ENCODE results near the gene GOLGA6L22. TPM values are rescaled to one million over a fixed set of nuclear protein-coding genes. Genes with fewer than 3 reads are reported as not detected.
"Not testable (repeated sequence)": the region's sequence is repeated elsewhere in the genome, so short reads cannot be mapped to it uniquely, and the experiment has no call there.

Gene GOLGA6L22, protein sequence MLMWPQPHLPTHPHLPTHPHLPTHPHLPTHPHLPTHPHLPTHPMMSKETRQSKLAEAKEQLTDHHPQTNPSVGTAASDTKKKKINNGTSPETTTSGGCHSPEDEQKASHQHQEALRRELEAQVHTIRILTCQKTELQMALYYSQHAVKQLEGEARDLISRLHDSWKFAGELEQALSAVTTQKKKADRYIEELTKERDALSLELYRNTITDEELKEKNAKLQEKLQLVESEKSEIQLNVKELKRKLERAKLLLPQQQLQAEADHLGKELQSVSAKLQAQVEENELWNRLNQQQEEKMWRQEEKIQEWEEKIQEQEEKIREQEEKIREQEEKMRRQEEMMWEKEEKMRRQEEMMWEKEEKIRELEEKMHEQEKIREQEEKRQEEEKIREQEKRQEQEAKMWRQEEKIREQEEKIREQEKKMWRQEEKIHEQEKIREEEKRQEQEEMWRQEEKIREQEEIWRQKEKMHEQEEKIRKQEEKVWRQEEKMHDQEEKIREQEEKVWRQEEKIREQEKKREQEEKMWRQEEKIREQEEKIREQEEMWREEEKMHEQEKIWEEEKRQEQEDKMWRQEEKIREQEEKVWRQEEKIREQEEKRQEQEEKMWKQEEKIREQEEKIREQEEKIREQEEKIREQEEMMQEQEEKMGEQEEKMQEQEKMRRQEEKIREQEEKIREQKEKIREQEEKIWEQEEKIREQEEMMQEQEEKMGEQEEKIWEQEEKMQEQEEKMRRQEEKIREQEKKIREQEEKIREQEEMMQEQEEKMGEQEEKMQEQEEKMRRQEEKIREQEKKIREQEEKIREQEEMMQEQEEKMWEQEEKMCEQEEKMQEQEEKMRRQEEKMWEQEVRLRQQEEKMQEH
- total RNA-seq: not detected
- long read RNA-seq: 0 reads

DNA sequence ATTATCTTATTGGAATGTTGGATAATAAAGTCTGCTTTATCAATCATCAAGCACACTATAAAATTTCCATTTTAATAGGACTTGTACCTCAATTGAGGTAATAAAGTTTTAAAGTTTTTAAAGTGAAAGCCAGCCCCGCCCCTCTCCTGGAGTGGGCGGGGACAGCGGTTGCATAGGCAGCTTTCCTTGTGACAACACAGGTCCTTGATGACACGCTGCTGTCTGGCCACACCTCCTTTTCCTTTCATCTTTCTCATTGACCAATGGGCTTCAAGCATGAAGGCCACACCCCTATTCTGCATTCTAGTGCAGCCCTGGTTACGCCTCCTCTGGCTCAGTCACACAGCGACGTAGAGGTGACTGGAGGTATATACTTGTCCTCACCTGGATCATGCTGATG is at the start of gene GOLGA6L22:
TSS of gene GOLGA6L22 (plus strand) at position 301 of the 400 bp plus-strand sequence. CDS start at position 392, 91 bp downstream.
- DNase-seq; intact Hi-C loops (cut with micrococcal nuclease); ATAC-seq: not testable (repeated sequence)

DNA sequence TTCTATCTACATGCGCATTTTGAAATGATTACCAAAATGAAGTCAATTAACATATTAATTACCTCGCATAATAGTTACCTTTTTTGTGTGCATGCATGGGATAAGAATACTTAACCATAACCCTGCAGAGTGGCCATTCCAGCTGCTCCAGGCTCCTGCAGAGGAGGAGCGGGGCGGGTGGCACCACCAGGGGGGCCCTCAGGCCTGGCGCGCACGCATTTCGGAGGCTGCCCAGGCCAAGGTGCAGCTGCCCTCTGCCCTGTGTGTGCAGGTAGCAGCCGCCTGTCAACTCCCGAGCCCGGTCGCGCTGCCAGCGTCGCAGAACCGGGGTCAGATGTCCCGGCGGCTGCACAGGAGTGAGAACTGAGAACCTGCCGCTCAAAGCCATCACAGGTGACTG is 41.4 kb upstream of the GOLGA6L22 start:
- ATAC-seq: peak; percentile 23
- intact Hi-C loops (cut with micrococcal nuclease); DNase-seq: not testable (repeated sequence)

DNA sequence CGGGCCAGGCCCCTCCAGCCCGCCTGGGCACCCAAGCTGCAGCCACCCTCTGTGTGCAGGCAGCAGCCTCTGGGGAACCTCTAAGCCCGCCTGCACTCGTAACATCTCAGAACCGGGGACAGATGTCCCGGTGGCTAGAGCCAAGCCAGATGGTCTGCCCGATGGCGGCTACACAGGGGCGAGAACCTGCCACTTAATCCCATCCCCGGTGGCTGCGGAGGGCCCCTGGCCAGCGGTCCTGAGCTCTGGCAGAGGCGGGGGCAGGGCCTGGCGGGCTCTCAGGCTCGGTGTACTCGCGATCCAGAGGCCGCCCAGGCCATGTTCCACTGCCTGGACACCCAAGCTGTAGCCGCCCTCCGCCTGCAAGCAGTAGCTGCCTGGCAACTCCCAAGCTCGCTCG is 40.9 kb upstream of the GOLGA6L22 start:
- DNase-seq; intact Hi-C loops (cut with micrococcal nuclease): not testable (repeated sequence)
- peak; percentile 85 for ATAC-seq

DNA sequence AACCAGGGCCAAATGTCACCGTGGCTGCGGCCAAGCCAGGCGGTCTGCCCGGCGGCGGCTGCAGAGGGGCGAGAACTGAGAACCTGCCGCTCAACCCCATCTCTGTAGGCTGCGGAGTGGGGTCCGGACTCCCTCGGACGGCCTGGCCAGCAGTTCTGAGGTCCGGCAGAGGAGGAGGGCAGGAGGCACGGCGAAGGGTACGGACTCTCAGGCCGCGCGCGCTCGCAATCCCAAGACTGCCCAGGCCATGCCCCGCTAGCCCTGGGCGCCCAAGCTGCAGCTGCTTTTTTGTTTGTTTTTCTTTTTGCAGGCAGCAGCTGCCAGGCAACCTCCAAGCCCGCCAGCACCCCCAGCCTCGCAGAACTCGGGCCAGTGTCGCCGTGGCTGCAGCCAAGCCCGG is 40.5 kb upstream of the GOLGA6L22 start:
- ATAC-seq: peak; percentile 55
- intact Hi-C loops (cut with micrococcal nuclease); DNase-seq: not testable (repeated sequence)

DNA sequence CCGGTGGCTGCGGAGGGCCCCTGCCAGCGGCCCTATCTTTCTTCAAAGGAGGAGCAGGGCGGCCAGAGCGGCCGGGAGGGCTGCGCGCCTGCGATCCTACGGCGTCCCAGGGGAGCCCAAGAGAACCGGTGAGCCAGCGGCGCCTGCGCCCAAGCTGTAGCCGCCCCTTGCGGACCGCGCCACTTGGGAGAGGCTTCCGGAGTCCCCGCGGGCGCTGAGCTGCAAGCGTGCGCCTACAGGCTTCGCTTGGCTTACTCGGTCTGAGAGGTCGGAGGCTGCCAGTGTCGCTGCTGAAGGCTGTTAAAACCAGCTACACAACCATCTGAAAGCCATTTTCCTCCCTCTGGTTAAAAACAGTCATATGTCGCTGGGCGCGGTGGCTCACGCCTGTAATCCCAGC is 40.0 kb upstream of the GOLGA6L22 start:
- intact Hi-C loops (cut with micrococcal nuclease): not testable (repeated sequence)
- peak; percentile 86 for ATAC-seq
- DNase-seq: peak; percentile 35

DNA sequence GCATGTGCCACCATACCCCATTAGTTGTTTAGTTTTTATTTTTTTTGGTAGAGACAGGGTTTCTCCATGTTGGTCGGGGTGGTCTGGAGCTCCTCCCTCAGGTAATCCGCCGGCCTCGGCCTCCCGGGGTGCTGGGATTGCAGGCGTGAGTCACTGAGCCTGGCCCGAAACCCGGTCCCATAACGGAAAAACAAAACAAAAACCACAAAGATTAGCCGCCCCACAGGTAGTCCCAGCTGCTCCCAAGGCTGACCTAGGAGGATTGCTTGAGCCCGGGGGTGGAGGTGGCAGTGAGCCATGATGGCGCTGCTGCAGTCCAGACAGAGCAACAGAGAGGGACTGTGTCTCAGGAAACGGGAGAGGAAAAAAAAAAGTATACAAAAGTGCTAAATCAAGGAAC is 38.4 kb upstream of the GOLGA6L22 start:
- ATAC-seq; intact Hi-C loops (cut with micrococcal nuclease); DNase-seq: not testable (repeated sequence)

DNA sequence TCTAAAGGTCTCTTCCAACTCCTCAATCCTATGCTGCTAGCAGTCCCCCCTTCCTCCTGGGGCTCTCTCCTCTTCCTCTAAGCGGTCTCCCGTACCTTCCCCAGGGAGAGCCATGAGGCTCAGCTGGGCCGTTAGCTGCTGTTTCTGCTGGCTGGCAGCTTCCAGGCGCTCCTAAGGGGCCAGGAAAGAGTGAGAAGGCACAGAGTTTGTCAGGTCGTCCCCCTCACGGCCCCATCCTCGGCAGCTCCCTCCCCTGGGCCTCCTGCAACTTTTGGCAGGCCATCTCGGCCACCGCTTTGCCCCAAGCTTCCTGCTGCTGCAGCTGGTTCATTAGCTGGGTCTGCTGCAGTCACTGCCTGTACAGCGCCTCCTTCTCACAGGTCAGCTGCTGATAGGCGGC is 29.3 kb upstream of the GOLGA6L22 start:
- ATAC-seq; DNase-seq; intact Hi-C loops (cut with micrococcal nuclease): not testable (repeated sequence)

DNA sequence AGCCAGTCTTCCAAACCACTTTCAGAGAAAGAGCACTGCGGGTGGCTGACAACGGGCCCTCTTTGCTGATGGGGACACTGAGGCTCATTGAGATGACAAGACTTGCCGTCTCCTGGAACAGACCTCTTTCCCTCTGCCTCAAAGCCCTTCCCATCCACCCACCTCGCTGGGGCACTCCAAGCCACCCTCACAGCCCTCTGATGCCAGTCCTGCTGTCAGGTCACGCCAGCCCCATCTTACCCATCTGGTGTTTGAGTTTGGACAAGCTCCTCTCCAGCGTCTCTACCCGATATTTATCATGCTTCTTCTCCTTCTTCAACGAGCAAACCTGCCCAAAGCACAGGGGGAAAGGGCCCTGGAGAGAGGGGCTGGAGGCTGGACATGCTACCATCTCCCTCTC is 27.0 kb upstream of the GOLGA6L22 start:
- DNase-seq; intact Hi-C loops (cut with micrococcal nuclease); ATAC-seq: not testable (repeated sequence)

DNA sequence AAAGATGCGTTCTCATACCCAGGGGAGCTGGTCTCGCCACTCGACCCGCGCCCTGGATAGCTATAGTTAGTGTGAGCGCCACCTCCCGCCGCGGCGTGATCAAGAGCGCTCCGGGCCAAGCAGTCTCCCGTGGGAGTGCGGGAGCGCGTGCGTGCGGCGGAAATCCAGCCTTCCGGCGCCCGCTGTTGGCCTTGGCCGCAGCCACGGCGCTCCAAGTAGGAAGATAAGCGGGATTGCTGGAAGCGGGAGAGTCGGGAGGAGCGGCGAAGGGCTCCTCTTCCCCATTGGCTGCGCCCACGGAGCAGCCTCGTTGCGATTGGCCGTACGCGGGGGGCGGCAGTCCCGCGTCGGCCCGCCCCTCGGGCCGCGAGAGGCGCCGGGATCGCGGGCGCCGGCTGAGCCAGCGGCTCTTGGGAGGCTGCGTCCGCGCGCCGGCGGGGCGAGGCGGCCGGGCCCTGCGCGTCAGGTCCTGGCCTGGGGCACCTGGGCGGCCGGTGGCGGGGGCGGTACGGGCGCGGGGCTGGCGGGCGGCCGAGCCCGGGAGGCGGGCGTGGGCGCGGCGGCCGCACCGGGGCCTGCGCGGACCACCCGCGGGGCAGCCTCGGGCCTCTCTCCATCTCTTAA is 35.9 kb downstream of the GOLGA6L22 start:
- intact Hi-C loops (cut with micrococcal nuclease): not testable (repeated sequence)
- peak; percentile 57 for ATAC-seq
- DNase-seq: peak; percentile 88

DNA sequence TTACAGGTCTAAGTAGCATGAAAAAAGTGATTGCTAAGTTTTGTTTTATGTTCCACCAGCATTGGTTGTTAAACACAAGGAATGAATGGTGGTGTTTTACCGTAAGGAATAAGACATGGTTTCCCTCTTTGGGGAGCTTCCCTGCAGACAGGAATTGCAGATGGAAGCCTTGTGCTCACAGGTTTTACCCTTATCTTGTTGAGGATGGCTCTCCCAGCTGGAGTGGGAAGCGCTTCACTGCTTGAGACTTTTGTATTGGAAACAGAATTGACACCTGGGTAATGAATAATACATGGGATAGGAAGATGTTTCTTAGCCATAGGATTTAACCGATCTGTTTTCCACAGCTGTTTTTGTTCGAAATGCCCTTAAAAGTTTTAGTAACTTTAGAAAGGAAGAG is 38.5 kb downstream of the GOLGA6L22 start:
- ATAC-seq; DNase-seq; intact Hi-C loops (cut with micrococcal nuclease): not testable (repeated sequence)

DNA sequence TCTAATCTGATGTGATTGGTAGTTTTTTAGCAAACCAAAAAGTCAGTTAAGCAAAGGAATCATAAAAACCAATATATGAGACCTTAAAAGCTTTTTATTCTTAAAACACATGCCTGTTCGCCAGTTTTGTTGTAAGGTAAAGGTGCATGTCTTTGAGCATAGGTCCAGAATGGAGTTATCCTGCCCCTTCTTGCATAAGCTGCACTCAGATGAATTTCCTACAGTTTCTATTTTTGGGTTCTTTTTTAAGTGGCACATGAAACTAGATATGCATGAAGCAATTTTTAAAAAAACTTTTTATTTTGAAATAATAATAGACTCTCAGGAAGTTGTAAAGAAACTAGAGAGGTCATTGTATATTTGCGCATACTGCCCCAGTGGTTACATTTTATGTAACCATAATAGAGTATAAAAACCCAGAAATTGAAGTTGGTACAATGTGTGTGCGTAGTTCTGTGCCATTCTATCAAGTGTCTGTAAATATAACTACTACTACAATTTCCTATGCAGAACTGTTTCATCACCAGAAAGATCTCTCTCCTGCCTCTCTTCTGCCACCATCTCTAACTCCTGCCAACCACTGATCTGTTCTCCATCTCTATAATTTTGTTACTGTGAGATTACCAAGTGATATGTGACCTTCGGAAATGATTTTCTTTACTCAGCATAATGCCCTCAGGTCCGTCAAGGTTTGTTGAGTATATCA is 39.7 kb downstream of the GOLGA6L22 start:
- DNase-seq; ATAC-seq; intact Hi-C loops (cut with micrococcal nuclease): not testable (repeated sequence)

DNA sequence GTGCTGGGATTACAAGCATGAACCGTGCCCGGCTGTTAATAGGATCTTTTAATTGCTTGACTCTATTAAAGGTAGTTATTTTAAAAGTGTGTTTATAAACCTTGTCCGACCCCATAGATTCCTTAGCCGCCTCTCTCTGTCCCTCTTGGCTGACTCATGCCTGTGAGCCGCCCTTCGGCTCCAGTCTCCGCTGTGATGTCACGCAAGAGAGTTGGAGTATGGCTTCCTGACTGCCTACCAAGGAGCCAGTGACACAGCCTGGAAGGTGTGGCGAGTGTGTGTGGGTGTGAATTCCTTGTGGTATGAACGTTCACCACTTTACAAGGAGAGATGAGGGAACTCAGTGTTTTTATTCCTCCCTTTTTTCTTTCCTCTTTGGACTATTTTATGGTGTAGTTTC is 43.6 kb downstream of the GOLGA6L22 start:
- intact Hi-C loops (cut with micrococcal nuclease); ATAC-seq: not testable (repeated sequence)

DNA sequence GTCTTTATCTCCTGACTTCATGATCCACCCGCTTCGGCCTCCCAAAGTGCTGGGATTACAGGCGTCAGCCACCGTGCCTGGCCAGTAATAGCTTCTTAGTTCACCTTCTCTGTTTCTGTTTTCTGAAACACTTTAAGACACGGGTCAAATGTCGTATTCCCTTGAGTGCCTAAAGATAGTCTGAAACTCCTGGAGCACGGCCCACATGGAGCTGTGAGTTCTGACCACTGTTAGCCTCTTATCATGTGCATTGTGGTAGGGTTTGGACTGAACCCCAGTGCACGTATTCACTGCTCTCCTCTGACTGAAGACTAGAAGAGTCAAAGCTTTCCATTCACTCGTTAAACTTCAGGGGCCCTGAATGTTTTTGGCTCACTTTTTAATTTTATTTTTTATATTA is 48.3 kb downstream of the GOLGA6L22 start:
- DNase-seq; intact Hi-C loops (cut with micrococcal nuclease): not testable (repeated sequence)
- ATAC-seq: peak; percentile 95

More for the DNA sequence above, 43.6 kb downstream of the GOLGA6L22 start:
- DNase-seq: not testable (repeated sequence)

DNA sequence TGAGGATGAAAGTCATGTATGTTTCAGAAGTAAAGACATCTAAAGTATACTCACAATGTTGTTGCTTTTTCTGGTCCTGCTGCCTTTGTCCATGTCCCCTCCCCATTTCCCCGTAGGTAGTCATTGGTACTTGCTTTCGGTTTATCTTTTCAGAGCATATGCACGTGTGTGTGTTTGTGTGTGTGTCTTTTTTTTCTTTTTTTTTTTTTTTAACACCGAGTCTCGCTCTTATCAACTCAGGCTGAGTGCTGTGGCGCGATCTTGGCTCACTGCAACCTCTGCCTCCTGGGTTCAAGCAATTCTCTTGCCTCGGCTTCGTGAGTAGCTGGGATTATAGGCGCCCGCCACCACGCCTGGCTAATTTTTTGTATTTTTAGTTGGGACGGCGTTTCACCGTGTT is 57.4 kb downstream of the GOLGA6L22 start:
- peak; percentile 38 for ATAC-seq
- DNase-seq; intact Hi-C loops (cut with micrococcal nuclease): not testable (repeated sequence)

All from left ventricle myocardium superior (tissue), 1 donor.